OCI-LY7 (cell line): Measurements from ENCODE around the gene RAB6A. TPM values are rescaled to one million over a fixed set of nuclear protein-coding genes. Genes with fewer than 3 reads are reported as not detected.

Source experiments
- BruUV-seq: library from RNA; stranded (reverse); fragments of 400-500 nt; replicated peaks from 2 replicates; lab custom pipeline; 2021; lab: Mats Ljungman, UMichigan
- CTCF ChIA-PET: fragments of 300-600 bp; sonication (Branson Sonifier 250); formaldehyde crosslinking; loops from one replicate; lab custom pipeline; 2022; ENCODE audit warnings: antibody characterized with exemption; ENCODE audit not compliant: unreplicated experiment; lab: Charles Lee
- POLR2A ChIA-PET: fragments of 300-600 bp; sonication (Branson Sonifier 250); formaldehyde crosslinking; loops from one replicate; lab custom pipeline; 2022; ENCODE audit warnings: antibody characterized with exemption; lab: Charles Lee
- DNase-seq: peaks from one replicate; pipeline ENCODE4 v3.0.0-alpha.2; 2015; ENCODE audit warnings: low spot score
- H2AFZ ChIP-seq: fragments of 200-600 bp; sonication (generic), shearing (Covaris generic); 2 replicates; pipeline ENCODE4 v1.6.1; 2014; ENCODE audit warnings: mild to moderate bottlenecking, antibody characterized with exemption, low read length, moderate library complexity
- H3K27ac ChIP-seq: fragments of 200-600 bp; sonication (generic); 2 replicates; pipeline ENCODE4 v1.5.1; 2014; ENCODE audit warnings: mixed run types, low read depth, mild to moderate bottlenecking, moderate library complexity, low read length, inconsistent platforms; ENCODE audit not compliant: poor library complexity, severe bottlenecking
- H3K36me3 ChIP-seq: fragments of 200-600 bp; sonication (generic); 2 replicates; pipeline ENCODE4 v1.6.1; 2014; ENCODE audit warnings: mild to moderate bottlenecking, antibody characterized with exemption, low read length, moderate library complexity, mixed read lengths; ENCODE audit not compliant: insufficient read depth
- H3K4me1 ChIP-seq: fragments of 200-600 bp; sonication (generic); 2 replicates; pipeline ENCODE4 v1.5.1; 2014; ENCODE audit warnings: mild to moderate bottlenecking, low read length; ENCODE audit not compliant: insufficient read depth, poor library complexity, severe bottlenecking
- H3K4me2 ChIP-seq: fragments of 200-600 bp; sonication (generic); 2 replicates; pipeline ENCODE4 v1.6.1; 2014; ENCODE audit warnings: mild to moderate bottlenecking, low read length
- H3K4me3 ChIP-seq: fragments of 200-600 bp; sonication (generic); 2 replicates; pipeline ENCODE4 v1.5.1; 2014; ENCODE audit warnings: mild to moderate bottlenecking, low read depth, low read length; ENCODE audit not compliant: poor library complexity, severe bottlenecking
- H3K79me2 ChIP-seq: fragments of 200-600 bp; sonication (generic); 2 replicates; pipeline ENCODE4 v1.6.1; 2016; ENCODE audit warnings: low read depth, mild to moderate bottlenecking, low read length, moderate library complexity, mixed read lengths; ENCODE audit not compliant: insufficient read depth
- H3K9me2 ChIP-seq: fragments of 200-600 bp; sonication (generic); 2 replicates; pipeline ENCODE4 v1.6.1; 2016; ENCODE audit warnings: mild to moderate bottlenecking, low read length, mixed read lengths; ENCODE audit not compliant: insufficient read depth
- H3K9me3 ChIP-seq: fragments of 200-600 bp; sonication (generic); 2 replicates; pipeline ENCODE4 v1.6.1; 2014; ENCODE audit warnings: mild to moderate bottlenecking, mixed run types, low read length, mixed read lengths
- H4K20me1 ChIP-seq: fragments of 200-600 bp; sonication (generic); 2 replicates; pipeline ENCODE4 v1.6.1; 2014; ENCODE audit warnings: mild to moderate bottlenecking, antibody characterized with exemption, low read length, moderate library complexity, mixed read lengths; ENCODE audit not compliant: insufficient read depth
- CTCF ChIP-seq: fragments of 200-600 bp; sonication (generic); conservative IDR thresholded peaks from 2 replicates; pipeline ENCODE4 v1.5.1; 2014; ENCODE audit warnings: mild to moderate bottlenecking, antibody characterized with exemption, low read length, moderate library complexity, mixed read lengths
- EZH2phosphoT487 ChIP-seq: fragments of 200-600 bp; sonication (generic); IDR thresholded peaks from 2 replicates; pipeline ENCODE4 v1.6.1; 2018; ENCODE audit warnings: low read depth, borderline replicate concordance, mild to moderate bottlenecking, mixed run types, antibody characterized with exemption, low read length, moderate library complexity, mixed read lengths
- intact Hi-C: fragments of 100-400 bp; cut with micrococcal nuclease; formaldehyde crosslinking; loops from one replicate; pipeline ENCODE4 v1.10.0; 2022; ENCODE audit not compliant: unreplicated experiment
- total RNA-seq, 2 experiments: library from RNA; depleted of rRNA in 1 of 2; stranded (reverse); fragments of >200 nt in 1 of 2; shearing (Covaris generic) in 1 of 2; gene quantifications; 2 replicates each; pipeline ENCODE4 v1.2.3, GENCODE V29; 2014 to 2022

Gene RAB6A
- total RNA-seq, 2 experiments from 2014 or later = 46.5 to 72.9 TPM

- Histone ChIP-seq H3K4me3 (no peak overlapping the region), H2AFZ (no peak overlapping the region), H3K36me3 (peaks cover 4% of the 10 kb centered on the region; the same call in 1 of the 2 replicates), H3K4me1 (peaks cover 8% of the 10 kb centered on the region), H3K27ac (no peak overlapping the region), H4K20me1 (no peaks in the 10 kb centered on the region), H3K9me3 (no peaks in the 10 kb centered on the region), H3K4me2 (no peak overlapping the region), H3K9me2 (no peaks in the 10 kb centered on the region), H3K79me2 (peaks cover 56% of the 10 kb centered on the region; the same call in 1 of the 2 replicates)
- ChIA-PET POLR2A (interaction anchor here (1.0 kb wide), 1 partner anchor 9 kb away, joined by 5 read pairs; no protein-coding TSS in a partner anchor), CTCF (no interaction called here)
- intact Hi-C loops = no loop called here
- TF ChIP-seq EZH2phosphoT487 (no peak), CTCF (no peak)
- no peak for DNase-seq
- no TSS peak for BruUV-seq
Observed at GRCh38 chr11:73749118-73749517, 11.8 kb downstream of the RAB6A start.

- Histone ChIP-seq H3K27ac (no peak overlapping the region), H4K20me1 (no peaks in the 10 kb centered on the region), H3K36me3 (peaks cover 4% of the 10 kb centered on the region; the same call in 1 of the 2 replicates), H3K9me3 (no peaks in the 10 kb centered on the region), H2AFZ (no peak overlapping the region), H3K4me2 (no peak overlapping the region), H3K79me2 (peaks cover 56% of the 10 kb centered on the region; the same call in 1 of the 2 replicates), H3K4me3 (no peak overlapping the region), H3K9me2 (no peaks in the 10 kb centered on the region), H3K4me1 (peaks cover 8% of the 10 kb centered on the region)
- TF ChIP-seq EZH2phosphoT487 (no peak), CTCF (no peak)
- DNase-seq = no peak
- CTCF ChIA-PET = no interaction called here
- intact Hi-C loops = no loop called here
- POLR2A ChIA-PET = interaction anchor here (1.0 to 1.2 kb wide), 3 partner anchors 10 to 51 kb away, joined by 3 to 11 read pairs (median 5); partner anchors contain the start of gene RAB6A
- no TSS peak for BruUV-seq
Observed at GRCh38 chr11:73748300-73748699, 12.6 kb downstream of the RAB6A start.

GRCh38 chr11:73747762-73748161 is 13.1 kb downstream of the RAB6A start:
- H3K36me3 ChIP-seq = peaks cover 6% of the 10 kb centered on the region
- H3K27ac ChIP-seq = no peak overlapping the region
- ChIA-PET CTCF (no interaction called here), POLR2A (interaction anchor here (1.0 to 1.2 kb wide), 3 partner anchors 10 to 51 kb away, joined by 3 to 11 read pairs (median 5); partner anchors contain the start of gene RAB6A)
- DNase-seq = no peak
- H4K20me1 ChIP-seq = no peaks in the 10 kb centered on the region
- peaks cover 8% of the 10 kb centered on the region for H3K4me1 ChIP-seq
- no peak overlapping the region for H2AFZ ChIP-seq
- TF ChIP-seq EZH2phosphoT487 = no peak
- no peak for TF ChIP-seq CTCF
- H3K4me2 ChIP-seq = no peak overlapping the region
- intact Hi-C loops = no loop called here
- H3K79me2 ChIP-seq = peaks cover 58% of the 10 kb centered on the region; the same call in 1 of the 2 replicates
- no peaks in the 10 kb centered on the region for H3K9me2 ChIP-seq
- BruUV-seq = no TSS peak
- no peaks in the 10 kb centered on the region for H3K9me3 ChIP-seq
- H3K4me3 ChIP-seq = no peak overlapping the region
